Heart left ventricle (tissue), 13 donors: ENCODE data around the gene RFC3.

Experiments
- POLR2A ChIP-seq, 2 donors: fragments of 450-650 bp; IDR thresholded peaks; one replicate each; pipeline ENCODE4 v1.6.1; 2017; ENCODE audit warnings: antibody characterized with exemption in 2 of 2, mild to moderate bottlenecking in 2 of 2, moderate library complexity in 2 of 2
- TF ChIP-seq, protein P1 (sequence below), 12 donors: fragments of 200-600 bp; sonication (generic) in 4 of 12; IDR thresholded peaks; one replicate each; pipeline versions ENCODE4 v1.5.0 to v1.8.0; 2018 to 2022; ENCODE audit warnings: antibody characterized with exemption in 12 of 12, mild to moderate bottlenecking in 5 of 12
- donor health status: ischemic (EF 13 %, LVEDD 7.1; RV severe dilation, severe dysfunction).
- donor health status: DM: no; HTN: yes; CAD: no.
- donor health status: DM: no; HTN: no; CAD: no.
- donor health status: ischemic (EF 25% LVEDD 6.9; RV normal size, moderate dysfunction).
- donor health status: ischemic (EF 25% LVEDD 5.7; RV mildly dilated, moderate dysfunction).
- donor health status: ischemic (EF 35%, LVEDD 5.7; RV mildly dilated, moderate dysfunction).
- donor health status: nonischemic (EF 11% LVEDD 7.7; RV severe dilation, severe dysfunction).
- donor health status: DM: yes; HTN: yes; CAD: no.
- donor health status: PGD.
- donor health status: ischemic (EF 29% LVEDD 5.4; RV normal size, mild dysfunction).
- donor health status: nonischemic (EF 23%, LVEDD 6.1; RV moderate dilation, normal function).

DNA sequence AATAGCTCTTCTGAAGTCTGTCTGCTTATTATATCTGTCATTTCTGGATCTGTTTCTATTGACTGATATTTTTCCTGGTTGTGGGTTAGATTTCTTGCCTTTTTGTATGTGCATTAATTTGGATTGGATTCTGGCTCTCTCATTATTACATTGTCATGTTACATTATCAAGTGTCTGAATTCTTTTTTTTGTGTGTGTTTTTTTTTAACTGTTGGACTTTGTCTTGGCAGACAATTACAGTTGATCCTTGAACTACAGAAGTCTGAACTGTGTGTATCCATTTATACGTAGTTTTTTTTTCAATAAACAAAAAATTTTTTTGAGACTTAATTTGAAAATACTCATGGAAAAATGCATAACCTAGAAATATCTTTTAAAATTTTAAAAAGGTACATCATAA, 22.5 kb downstream of the RFC3 start:
- TF ChIP-seq, protein P1, sequence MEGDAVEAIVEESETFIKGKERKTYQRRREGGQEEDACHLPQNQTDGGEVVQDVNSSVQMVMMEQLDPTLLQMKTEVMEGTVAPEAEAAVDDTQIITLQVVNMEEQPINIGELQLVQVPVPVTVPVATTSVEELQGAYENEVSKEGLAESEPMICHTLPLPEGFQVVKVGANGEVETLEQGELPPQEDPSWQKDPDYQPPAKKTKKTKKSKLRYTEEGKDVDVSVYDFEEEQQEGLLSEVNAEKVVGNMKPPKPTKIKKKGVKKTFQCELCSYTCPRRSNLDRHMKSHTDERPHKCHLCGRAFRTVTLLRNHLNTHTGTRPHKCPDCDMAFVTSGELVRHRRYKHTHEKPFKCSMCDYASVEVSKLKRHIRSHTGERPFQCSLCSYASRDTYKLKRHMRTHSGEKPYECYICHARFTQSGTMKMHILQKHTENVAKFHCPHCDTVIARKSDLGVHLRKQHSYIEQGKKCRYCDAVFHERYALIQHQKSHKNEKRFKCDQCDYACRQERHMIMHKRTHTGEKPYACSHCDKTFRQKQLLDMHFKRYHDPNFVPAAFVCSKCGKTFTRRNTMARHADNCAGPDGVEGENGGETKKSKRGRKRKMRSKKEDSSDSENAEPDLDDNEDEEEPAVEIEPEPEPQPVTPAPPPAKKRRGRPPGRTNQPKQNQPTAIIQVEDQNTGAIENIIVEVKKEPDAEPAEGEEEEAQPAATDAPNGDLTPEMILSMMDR (IDR thresholded peaks at IDR 0.05), result no peak
- no peak for TF ChIP-seq POLR2A (IDR thresholded peaks at IDR 0.05)
